HG03097 (cell line): Measurements from ENCODE around the gene FAAP100.

Experiments used
- ATAC-seq: cut with Tn5 transposase; IDR thresholded peaks from one replicate; pipeline ENCODE4 v1.9.1; 2021; ENCODE audit not compliant: unreplicated experiment, low FRiP score

FAAP100 gene

GRCh38 chr17:81577278-81578000 lies 25.3 kb upstream of the FAAP100 start:
- ATAC-seq: no peak

DNA sequence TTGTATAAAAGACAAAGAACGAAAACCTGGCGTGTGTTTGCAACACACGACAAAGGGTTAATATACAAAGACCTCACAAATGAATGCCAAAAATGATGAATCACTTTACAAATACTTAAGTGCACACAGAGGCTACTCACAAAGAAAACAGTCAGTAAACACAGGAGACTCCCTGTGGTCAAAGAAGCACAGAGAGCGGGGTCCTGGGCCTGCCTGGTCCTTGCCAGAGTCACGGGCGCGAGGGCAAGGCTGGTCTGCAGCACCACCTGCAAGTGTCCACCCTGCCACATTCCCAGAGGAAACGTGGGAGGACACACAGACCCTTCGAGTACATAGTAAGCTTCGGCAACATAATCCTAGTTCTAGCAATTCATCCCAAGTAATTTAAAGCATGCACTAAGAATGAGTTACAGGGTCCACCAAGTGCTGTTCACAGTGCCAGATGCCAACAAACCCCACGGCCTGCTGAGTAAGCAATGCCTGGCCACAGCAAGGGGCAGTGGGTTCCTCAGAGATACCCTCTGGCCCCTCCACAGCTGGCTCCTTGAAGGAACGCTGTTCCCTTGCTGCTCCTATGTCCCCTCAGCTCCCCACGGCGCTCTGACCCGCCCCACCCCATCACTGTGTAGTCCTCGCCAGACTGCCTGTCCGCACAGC lies 24.6 kb upstream of the FAAP100 start:
- no peak for ATAC-seq

DNA sequence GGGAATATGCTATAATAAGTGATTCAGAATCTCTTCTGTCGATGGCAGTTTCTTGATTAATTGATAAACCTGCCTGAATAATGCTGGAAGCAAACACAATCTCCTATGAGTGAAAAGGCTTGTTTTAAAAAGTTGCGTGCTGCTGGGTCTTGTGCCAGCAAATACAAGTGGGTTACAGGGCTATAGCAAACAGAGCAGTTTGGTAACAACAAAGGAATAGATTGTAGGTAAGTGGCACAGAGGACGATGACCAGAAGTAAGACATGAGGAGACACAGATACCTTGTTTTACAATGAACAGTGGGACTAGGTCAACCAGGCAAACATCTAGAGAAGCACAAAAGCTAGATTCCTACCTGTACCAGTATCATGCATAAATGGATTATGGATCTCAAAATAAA lies 23.7 kb upstream of the FAAP100 start:
- no peak for ATAC-seq

DNA sequence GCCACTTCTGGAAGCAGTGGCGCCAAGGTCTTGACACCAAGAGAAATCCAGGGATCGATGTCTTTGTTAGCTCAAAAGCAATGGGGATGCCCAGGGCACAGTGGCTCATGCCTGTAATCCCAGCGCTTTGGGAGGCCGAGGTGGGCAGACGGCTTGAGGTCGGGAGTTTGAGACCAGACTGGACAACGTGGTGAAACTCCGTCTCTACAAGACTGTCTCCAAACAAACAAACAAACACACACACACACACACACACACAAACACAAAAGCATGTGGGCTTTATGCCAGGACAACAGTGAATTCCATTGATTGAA lies 22.4 kb upstream of the FAAP100 start:
- ATAC-seq: no peak

DNA sequence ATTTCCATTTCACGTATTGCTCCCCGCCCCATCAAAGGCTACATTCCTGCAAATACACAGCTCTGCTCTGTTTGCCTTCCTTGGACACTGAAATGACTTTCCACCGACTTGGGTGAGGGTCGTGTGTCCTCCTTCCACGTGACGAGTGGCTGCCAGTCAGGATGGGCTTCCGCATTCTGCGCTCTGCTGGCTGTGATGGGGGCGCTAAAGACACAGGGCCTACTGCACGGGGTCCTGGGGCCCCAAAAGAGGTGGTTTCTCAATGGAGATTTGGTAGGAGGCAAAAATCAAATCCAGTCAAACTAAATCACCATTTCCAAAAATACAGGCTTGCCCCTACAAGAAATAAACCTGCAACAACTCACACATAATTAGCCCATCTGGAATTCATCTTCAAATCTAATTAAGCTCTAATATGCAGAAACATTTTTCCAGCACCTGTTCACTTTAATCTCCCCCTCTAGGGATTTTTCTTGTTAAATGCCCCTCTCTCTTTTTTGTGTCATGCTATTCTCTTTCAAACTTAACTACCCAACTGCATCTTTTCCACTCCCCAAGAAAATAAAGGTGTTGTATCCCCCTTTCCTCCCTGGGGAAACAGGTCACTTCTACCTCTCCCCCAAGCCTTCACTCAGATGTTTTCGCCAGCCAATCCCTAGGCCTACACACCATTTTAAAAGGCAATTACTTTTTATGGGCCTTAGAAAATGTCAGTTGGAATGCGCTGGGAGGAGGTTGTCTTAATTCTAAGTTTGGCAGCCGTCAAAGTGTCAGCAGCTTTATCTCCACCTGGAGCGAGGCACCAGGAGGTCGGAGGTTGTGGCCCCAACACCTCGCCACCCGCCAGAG lies 21.9 kb upstream of the FAAP100 start:
- ATAC-seq: no peak

GRCh38 chr17:81572563-81573168 lies 20.5 kb upstream of the FAAP100 start:
- ATAC-seq: no peak

DNA sequence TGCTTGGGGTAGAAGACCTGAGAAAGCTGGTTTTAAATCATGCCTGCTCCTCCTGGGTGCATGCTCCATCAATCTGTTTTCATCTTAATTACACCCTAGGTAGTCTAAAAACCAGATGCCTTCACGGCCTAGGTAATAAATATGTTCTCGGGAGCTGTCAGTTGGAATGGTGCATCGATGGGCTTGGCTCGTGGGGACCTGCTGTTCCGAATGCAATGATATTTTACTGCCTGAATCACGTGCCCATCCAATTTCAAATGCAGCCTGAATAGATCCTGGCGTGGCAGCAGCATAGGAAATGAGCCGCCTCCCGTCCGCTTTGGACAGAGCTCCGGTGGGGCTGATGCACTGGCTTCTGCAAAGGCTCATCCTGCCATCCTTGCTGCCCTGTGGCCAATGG lies 18.8 kb upstream of the FAAP100 start:
- no peak for ATAC-seq

GRCh38 chr17:81569986-81570514 lies 17.9 kb upstream of the FAAP100 start:
- ATAC-seq: no peak

- ATAC-seq: no peak
Observed at GRCh38 chr17:81568416-81568815, 16.3 kb upstream of the FAAP100 start.

- no peak for ATAC-seq
Observed at GRCh38 chr17:81567191-81567590, 15.0 kb upstream of the FAAP100 start.

GRCh38 chr17:81566461-81567126 lies 14.4 kb upstream of the FAAP100 start:
- ATAC-seq: no peak

GRCh38 chr17:81565231-81565630 lies 13.1 kb upstream of the FAAP100 start:
- no peak for ATAC-seq

DNA sequence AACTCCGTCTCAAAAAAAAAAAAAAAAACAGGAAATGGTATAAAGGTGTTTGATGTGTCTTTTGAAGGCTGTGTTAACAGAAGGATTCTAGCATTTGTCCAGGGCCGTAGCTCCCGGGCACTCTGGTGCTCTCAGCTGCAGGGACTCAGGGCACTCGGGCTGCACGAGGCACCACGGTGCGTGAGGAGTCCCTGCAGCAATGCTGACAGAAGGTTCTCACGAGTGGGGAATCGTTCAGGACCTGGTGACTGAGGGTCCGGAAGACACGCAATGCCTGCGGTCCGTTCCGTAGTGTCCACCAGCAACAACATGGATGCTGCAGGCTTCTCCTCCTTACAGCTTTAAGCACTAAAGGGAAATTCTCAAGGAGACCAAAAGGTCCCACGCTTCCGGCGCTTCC lies 12.6 kb upstream of the FAAP100 start:
- no peak for ATAC-seq

DNA sequence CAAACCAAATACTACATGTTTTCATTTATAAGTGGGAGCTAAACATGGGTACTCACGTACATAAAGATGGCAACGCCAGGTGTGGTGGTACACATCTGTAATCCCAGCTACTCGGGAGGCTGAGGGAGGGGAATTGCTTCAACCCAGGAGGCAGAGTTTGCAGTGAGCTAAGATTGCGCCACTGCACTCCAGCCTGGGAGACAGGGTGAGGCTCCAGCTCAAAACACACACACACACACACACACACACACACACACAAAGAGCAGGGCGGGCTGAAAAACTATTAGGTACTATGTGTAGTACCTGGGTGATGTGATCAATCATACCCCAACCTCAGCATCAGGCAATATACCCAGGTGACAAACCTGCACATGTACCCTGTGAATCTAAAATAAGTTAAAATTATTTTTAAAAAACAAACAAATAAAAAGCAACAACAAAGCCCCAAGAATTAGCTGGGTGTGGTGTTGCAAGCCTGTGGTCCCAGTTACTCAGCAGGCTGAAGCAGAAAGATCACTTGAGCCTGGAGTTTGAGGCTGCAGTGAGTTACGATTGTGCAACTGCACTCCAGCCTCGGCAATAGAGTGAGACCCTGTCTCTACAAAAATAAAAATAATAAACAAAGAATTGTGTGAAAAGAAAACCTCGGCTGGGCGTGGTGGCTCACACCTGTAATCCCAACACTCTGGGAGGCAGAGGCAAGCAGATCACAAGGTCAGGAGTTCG lies 11.9 kb upstream of the FAAP100 start:
- ATAC-seq: no peak

DNA sequence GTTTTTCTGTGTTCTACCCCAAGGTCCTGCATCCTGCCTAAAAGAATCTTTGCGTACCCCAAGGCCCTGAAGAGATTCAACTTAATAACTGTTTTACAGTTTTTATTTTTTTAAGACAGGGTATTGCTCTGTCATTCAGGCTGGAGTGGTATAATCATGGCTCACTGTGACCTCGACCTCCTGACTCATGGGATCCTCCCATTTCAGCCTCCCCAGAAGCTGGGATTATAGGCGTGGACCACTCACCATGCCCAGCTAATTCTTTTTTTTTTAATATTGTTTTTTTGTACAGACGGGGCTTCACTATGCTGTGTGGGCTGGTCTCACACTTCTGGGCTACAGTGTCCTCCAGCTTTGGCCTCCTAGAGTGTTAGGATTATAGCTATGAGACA lies 9.3 kb upstream of the FAAP100 start:
- no peak for ATAC-seq

- ATAC-seq: no peak
Observed at GRCh38 chr17:81558941-81559806, 7.0 kb upstream of the FAAP100 start.

GRCh38 chr17:81558115-81558468 lies 5.9 kb upstream of the FAAP100 start:
- no peak for ATAC-seq

- no peak for ATAC-seq
Observed at GRCh38 chr17:81557276-81558114, 5.3 kb upstream of the FAAP100 start.
